ENCODE data around the gene GOLGA2. TPM values are rescaled to one million over a fixed set of nuclear protein-coding genes. Genes with fewer than 3 reads are reported as not detected.

Gene GOLGA2
- total and polyA plus RNA-seq, 2 of the 13 experiments (the other 11 are each of a cell fraction or from before 2014, with no cell fraction given): 45.3 to 45.8 TPM

DNA sequence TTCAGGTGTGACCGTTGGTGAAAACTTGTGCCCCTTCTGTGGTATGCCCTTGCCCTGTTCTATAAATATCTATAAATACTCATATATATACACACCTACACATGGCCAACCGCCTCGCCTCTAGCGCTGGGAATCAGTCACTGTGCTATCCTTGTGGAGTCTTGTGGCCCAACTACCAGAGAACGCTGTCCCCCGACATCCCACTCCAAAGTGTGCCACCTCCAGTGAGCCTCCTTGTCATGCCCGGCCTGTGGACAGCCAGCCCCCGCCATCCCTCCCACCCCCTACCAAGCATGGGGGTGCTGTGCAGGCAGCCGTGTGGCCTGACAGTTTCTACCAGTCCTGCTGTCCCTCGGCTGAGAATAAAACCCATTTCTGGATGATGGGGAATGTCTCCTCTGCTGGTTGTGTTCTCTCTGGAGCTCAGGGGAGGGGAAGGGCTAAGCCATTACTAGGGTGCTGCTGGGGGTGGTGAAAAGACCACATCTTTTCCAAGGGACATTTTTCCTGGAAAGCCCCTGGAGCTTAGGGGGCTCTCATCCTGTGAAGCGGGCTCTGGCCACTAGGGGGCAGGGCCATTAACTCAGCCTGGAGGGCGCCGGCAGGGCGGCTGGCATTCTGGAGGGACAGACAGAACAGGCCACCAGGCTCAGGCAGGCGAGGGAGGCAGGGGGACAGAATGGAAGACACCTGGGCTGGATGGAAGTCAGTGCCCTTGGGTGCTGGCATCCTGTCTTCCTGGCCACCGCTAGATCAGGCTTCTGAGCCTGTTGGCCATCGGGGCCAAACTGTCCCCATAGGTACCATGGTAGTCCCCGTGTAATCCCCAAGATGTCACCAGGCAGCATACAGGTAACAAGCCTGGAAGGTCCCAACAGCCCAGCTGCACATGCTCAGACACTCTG, 20.7 kb downstream of the GOLGA2 start (continued):
- TF ChIP-seq, protein P1, sequence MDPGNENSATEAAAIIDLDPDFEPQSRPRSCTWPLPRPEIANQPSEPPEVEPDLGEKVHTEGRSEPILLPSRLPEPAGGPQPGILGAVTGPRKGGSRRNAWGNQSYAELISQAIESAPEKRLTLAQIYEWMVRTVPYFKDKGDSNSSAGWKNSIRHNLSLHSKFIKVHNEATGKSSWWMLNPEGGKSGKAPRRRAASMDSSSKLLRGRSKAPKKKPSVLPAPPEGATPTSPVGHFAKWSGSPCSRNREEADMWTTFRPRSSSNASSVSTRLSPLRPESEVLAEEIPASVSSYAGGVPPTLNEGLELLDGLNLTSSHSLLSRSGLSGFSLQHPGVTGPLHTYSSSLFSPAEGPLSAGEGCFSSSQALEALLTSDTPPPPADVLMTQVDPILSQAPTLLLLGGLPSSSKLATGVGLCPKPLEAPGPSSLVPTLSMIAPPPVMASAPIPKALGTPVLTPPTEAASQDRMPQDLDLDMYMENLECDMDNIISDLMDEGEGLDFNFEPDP (CRISPR knock-in tag; conservative IDR thresholded peaks at IDR 0.05): no peak
- TF ChIP-seq AGO2 (optimal IDR thresholded peaks at IDR 0.05; ENCODE audit: low read depth, low read length): peak; percentile 67
- peak; percentile 21 for TF ChIP-seq TEAD3 (CRISPR knock-in tag; optimal IDR thresholded peaks at IDR 0.05; ENCODE audit: borderline replicate concordance)
- no peak for TF ChIP-seq ZNF644 (CRISPR knock-in tag; IDR thresholded peaks at IDR 0.05; ENCODE audit: low read depth)
- no peak for TF ChIP-seq SMAD1 (CRISPR knock-in tag; IDR thresholded peaks at IDR 0.05; ENCODE audit: borderline replicate concordance, low read depth)
- no peak for TF ChIP-seq MZF1 (CRISPR knock-in tag; IDR thresholded peaks at IDR 0.05; ENCODE audit: borderline replicate concordance)
- TF ChIP-seq SRSF1 (optimal IDR thresholded peaks at IDR 0.05; ENCODE audit: low read depth, low read length): no peak
- no peak for TF ChIP-seq NFE2 (CRISPR knock-in tag; IDR thresholded peaks at IDR 0.05)
- TF ChIP-seq ZNF652 (CRISPR knock-in tag; IDR thresholded peaks at IDR 0.05; ENCODE audit: borderline replicate concordance, low read depth): no peak
- TF ChIP-seq, protein P2, sequence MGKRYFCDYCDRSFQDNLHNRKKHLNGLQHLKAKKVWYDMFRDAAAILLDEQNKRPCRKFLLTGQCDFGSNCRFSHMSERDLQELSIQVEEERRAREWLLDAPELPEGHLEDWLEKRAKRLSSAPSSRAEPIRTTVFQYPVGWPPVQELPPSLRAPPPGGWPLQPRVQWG (CRISPR knock-in tag; IDR thresholded peaks at IDR 0.05; ENCODE audit: borderline replicate concordance, low read depth): no peak
- TF ChIP-seq, protein P3, sequence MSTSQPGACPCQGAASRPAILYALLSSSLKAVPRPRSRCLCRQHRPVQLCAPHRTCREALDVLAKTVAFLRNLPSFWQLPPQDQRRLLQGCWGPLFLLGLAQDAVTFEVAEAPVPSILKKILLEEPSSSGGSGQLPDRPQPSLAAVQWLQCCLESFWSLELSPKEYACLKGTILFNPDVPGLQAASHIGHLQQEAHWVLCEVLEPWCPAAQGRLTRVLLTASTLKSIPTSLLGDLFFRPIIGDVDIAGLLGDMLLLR (CRISPR knock-in tag; IDR thresholded peaks at IDR 0.05): no peak
- TF ChIP-seq ZSCAN22 (CRISPR knock-in tag; IDR thresholded peaks at IDR 0.05): no peak
- TF ChIP-seq STAG1 (CRISPR knock-in tag; IDR thresholded peaks at IDR 0.05): peak; percentile 41
- TF ChIP-seq CEBPG (CRISPR knock-in tag; IDR thresholded peaks at IDR 0.05): no peak
- TF ChIP-seq ZNF766 (CRISPR knock-in tag; IDR thresholded peaks at IDR 0.05; ENCODE audit: borderline replicate concordance): no peak
- no peak for TF ChIP-seq ZFP36L1 (CRISPR knock-in tag; IDR thresholded peaks at IDR 0.05)
- no peak for TF ChIP-seq ZNF431 (CRISPR knock-in tag; IDR thresholded peaks at IDR 0.05; ENCODE audit: borderline replicate concordance, low read depth)
- no peak for TF ChIP-seq CHCHD3 (CRISPR knock-in tag; IDR thresholded peaks at IDR 0.05)
- TF ChIP-seq, protein P4, sequence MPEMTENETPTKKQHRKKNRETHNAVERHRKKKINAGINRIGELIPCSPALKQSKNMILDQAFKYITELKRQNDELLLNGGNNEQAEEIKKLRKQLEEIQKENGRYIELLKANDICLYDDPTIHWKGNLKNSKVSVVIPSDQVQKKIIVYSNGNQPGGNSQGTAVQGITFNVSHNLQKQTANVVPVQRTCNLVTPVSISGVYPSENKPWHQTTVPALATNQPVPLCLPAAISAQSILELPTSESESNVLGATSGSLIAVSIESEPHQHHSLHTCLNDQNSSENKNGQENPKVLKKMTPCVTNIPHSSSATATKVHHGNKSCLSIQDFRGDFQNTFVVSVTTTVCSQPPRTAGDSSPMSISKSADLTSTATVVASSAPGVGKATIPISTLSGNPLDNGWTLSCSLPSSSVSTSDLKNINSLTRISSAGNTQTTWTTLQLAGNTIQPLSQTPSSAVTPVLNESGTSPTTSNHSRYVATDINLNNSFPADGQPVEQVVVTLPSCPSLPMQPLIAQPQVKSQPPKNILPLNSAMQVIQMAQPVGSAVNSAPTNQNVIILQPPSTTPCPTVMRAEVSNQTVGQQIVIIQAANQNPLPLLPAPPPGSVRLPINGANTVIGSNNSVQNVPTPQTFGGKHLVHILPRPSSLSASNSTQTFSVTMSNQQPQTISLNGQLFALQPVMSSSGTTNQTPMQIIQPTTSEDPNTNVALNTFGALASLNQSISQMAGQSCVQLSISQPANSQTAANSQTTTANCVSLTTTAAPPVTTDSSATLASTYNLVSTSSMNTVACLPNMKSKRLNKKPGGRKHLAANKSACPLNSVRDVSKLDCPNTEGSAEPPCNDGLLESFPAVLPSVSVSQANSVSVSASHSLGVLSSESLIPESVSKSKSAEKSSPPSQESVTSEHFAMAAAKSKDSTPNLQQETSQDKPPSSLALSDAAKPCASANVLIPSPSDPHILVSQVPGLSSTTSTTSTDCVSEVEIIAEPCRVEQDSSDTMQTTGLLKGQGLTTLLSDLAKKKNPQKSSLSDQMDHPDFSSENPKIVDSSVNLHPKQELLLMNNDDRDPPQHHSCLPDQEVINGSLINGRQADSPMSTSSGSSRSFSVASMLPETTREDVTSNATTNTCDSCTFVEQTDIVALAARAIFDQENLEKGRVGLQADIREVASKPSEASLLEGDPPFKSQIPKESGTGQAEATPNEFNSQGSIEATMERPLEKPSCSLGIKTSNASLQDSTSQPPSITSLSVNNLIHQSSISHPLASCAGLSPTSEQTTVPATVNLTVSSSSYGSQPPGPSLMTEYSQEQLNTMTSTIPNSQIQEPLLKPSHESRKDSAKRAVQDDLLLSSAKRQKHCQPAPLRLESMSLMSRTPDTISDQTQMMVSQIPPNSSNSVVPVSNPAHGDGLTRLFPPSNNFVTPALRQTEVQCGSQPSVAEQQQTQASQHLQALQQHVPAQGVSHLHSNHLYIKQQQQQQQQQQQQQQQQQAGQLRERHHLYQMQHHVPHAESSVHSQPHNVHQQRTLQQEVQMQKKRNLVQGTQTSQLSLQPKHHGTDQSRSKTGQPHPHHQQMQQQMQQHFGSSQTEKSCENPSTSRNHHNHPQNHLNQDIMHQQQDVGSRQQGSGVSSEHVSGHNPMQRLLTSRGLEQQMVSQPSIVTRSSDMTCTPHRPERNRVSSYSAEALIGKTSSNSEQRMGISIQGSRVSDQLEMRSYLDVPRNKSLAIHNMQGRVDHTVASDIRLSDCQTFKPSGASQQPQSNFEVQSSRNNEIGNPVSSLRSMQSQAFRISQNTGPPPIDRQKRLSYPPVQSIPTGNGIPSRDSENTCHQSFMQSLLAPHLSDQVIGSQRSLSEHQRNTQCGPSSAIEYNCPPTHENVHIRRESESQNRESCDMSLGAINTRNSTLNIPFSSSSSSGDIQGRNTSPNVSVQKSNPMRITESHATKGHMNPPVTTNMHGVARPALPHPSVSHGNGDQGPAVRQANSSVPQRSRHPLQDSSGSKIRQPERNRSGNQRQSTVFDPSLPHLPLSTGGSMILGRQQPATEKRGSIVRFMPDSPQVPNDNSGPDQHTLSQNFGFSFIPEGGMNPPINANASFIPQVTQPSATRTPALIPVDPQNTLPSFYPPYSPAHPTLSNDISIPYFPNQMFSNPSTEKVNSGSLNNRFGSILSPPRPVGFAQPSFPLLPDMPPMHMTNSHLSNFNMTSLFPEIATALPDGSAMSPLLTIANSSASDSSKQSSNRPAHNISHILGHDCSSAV (CRISPR knock-in tag; IDR thresholded peaks at IDR 0.05; ENCODE audit: borderline replicate concordance): no peak
- TF ChIP-seq ZNF773 (CRISPR knock-in tag; IDR thresholded peaks at IDR 0.05; ENCODE audit: borderline replicate concordance): no peak

Measured in HepG2 (cell line).